WI38 (cell line): ENCODE data around the gene GLRA1.

ENCODE experiments used
- H3K4me3 ChIP-seq: 2 replicates; pipeline ENCODE4 v1.5.1; 2011; ENCODE audit warnings: low read depth, mild to moderate bottlenecking, control low read depth, low read length
- TF ChIP-seq, protein P1 (sequence below): IDR thresholded peaks from 2 replicates; pipeline ENCODE4 v1.5.1; 2012; ENCODE audit warnings: low read depth, mild to moderate bottlenecking, control low read depth, low read length

The GLRA1 gene

GRCh38 chr5:151905557-151905961, 19.1 kb downstream of the GLRA1 start:
- TF ChIP-seq, protein P1, sequence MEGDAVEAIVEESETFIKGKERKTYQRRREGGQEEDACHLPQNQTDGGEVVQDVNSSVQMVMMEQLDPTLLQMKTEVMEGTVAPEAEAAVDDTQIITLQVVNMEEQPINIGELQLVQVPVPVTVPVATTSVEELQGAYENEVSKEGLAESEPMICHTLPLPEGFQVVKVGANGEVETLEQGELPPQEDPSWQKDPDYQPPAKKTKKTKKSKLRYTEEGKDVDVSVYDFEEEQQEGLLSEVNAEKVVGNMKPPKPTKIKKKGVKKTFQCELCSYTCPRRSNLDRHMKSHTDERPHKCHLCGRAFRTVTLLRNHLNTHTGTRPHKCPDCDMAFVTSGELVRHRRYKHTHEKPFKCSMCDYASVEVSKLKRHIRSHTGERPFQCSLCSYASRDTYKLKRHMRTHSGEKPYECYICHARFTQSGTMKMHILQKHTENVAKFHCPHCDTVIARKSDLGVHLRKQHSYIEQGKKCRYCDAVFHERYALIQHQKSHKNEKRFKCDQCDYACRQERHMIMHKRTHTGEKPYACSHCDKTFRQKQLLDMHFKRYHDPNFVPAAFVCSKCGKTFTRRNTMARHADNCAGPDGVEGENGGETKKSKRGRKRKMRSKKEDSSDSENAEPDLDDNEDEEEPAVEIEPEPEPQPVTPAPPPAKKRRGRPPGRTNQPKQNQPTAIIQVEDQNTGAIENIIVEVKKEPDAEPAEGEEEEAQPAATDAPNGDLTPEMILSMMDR = no peak

DNA sequence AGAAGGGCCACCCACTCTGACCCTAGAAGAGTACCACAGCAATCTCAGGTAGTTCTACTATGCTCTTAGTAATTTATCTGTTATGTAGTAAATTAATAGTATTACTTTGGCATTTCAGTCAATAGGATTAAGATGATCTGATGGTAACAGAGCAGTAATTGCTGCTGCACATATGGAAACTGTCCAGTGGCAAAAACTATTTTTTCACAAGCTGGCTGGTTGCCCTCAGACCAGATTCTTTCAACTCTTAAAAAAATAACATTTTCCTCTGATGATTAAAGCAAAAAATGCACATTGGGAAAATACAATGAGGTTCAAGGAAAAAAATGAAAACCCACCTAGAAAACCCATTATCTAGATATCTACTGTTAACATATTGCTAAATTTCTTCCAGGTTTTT, 19.7 kb downstream of the GLRA1 start:
- H3K4me3 ChIP-seq = no peak overlapping the region
- TF ChIP-seq, protein P1 = no peak

More at GRCh38 chr5:151905557-151905961, 19.1 kb downstream of the GLRA1 start:
- H3K4me3 ChIP-seq = no peak overlapping the region

DNA sequence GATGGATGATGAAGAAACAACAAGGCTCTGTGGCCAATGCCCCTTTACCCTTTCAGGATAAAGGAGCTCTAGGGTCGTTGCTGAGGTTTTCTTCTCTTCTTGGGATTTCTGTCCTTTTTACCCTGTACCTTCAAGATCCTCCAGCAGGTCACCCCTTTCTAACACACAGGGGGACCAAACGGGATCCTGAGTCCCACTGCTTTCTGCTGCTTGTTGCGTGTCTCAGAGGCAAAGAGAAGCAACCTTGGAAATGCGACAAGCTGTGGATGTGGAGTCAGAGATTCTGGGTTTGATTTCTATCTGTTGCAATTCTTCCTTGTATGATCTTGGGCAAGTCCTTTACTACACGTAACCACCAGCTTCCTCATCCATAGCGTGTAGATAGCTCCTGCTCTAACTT, 20.5 kb downstream of the GLRA1 start:
- H3K4me3 ChIP-seq = no peak overlapping the region
- TF ChIP-seq, protein P1 = no peak

GRCh38 chr5:151903243-151903653, 21.4 kb downstream of the GLRA1 start:
- no peak overlapping the region for H3K4me3 ChIP-seq

GRCh38 chr5:151902215-151902614, 22.4 kb downstream of the GLRA1 start:
- TF ChIP-seq, protein P1 = no peak
- H3K4me3 ChIP-seq = no peak overlapping the region

More at GRCh38 chr5:151903243-151903653, 21.4 kb downstream of the GLRA1 start:
- TF ChIP-seq, protein P1 = no peak

DNA sequence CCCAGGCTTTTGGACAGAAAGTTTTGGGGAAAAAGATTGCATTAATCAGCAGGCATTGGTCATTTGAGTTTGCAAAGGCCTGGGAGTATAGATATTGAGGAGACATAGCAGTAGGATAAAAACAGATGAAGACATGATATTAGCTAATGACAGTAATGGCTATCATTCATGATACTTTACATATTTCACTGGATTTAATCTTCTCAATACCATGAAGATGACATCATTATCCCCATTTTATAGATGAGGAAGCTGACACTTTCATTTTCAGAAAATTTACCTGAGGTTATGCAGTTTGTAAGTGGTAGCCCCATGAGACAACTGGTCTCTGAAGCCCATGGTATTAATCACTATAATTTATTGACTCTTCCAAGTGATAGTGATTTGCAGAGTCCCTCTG, 23.0 kb downstream of the GLRA1 start:
- TF ChIP-seq, protein P1 = no peak

GRCh38 chr5:151900891-151901290, 23.8 kb downstream of the GLRA1 start:
- TF ChIP-seq, protein P1 = no peak
- no peak overlapping the region for H3K4me3 ChIP-seq

More for the DNA sequence above, 23.0 kb downstream of the GLRA1 start:
- no peak overlapping the region for H3K4me3 ChIP-seq
